Loucy (cell line): ENCODE data around the gene RHBDD2.

ENCODE experiments used
- H2AFZ ChIP-seq: fragments of 200-600 bp; sonication (generic); 2 replicates; pipeline ENCODE4 v1.6.0; 2016; ENCODE audit warnings: antibody characterized with exemption, mild to moderate bottlenecking, low read length, moderate library complexity
- H3F3A ChIP-seq: fragments of 200-600 bp; 2 replicates; pipeline ENCODE4 v1.6.0; 2016; ENCODE audit warnings: antibody characterized with exemption, low read depth, mild to moderate bottlenecking
- H3K27me3 ChIP-seq: fragments of 200-600 bp; sonication (generic); 2 replicates; pipeline ENCODE4 v1.6.1; 2014; ENCODE audit warnings: low read length, mild to moderate bottlenecking; ENCODE audit not compliant: insufficient read depth, poor library complexity, severe bottlenecking
- H3K36me3 ChIP-seq: fragments of 200-600 bp; sonication (generic); 2 replicates; pipeline ENCODE4 v1.6.1; 2016; ENCODE audit warnings: low read length; ENCODE audit not compliant: insufficient read depth
- H3K4me1 ChIP-seq: fragments of 200-600 bp; sonication (generic); 2 replicates; pipeline ENCODE4 v1.5.1; 2014; ENCODE audit warnings: low read length, mild to moderate bottlenecking; ENCODE audit not compliant: insufficient read depth, poor library complexity, severe bottlenecking
- H3K4me2 ChIP-seq: fragments of 200-600 bp; sonication (generic); 2 replicates; pipeline ENCODE4 v1.6.0; 2014; ENCODE audit warnings: antibody characterized with exemption, low read length, low read depth, mild to moderate bottlenecking; ENCODE audit not compliant: poor library complexity, severe bottlenecking
- H3K4me3 ChIP-seq: fragments of 200-600 bp; sonication (generic); 2 replicates; pipeline ENCODE4 v1.5.1; 2014; ENCODE audit warnings: low read length, mild to moderate bottlenecking, mixed read lengths; ENCODE audit not compliant: poor library complexity, severe bottlenecking
- H3K79me2 ChIP-seq: fragments of 200-600 bp; sonication (generic); 2 replicates; pipeline ENCODE4 v1.6.1; 2014; ENCODE audit warnings: low read length; ENCODE audit not compliant: insufficient read depth
- H3K9ac ChIP-seq: fragments of 200-600 bp; sonication (generic); 2 replicates; pipeline ENCODE4 v1.6.0; 2014; ENCODE audit warnings: mild to moderate bottlenecking, low read depth, low read length, moderate library complexity; ENCODE audit not compliant: poor library complexity, severe bottlenecking
- H3K9me2 ChIP-seq: fragments of 200-600 bp; sonication (generic); replicated peaks from 2 replicates; pipeline ENCODE4 v1.6.1; 2016; ENCODE audit warnings: low read depth, low read length, mixed read lengths
- H3K9me3 ChIP-seq: fragments of 200-600 bp; sonication (generic); 2 replicates; pipeline ENCODE4 v1.6.1; 2014; ENCODE audit warnings: mild to moderate bottlenecking, antibody characterized with exemption, low read length, low read depth; ENCODE audit not compliant: insufficient read depth
- H4K20me1 ChIP-seq: fragments of 200-600 bp; sonication (generic); 2 replicates; pipeline ENCODE4 v1.6.0; 2014; ENCODE audit warnings: antibody characterized with exemption, low read length, mild to moderate bottlenecking; ENCODE audit not compliant: insufficient read depth, poor library complexity, severe bottlenecking
- CTCF ChIP-seq: fragments of 200-600 bp; sonication (generic); conservative IDR thresholded peaks from 2 replicates; pipeline ENCODE4 v1.5.1; 2014; ENCODE audit warnings: mild to moderate bottlenecking, antibody characterized with exemption, low read length
- EZH2phosphoT487 ChIP-seq: fragments of 200-600 bp; IDR thresholded peaks from 2 replicates; pipeline ENCODE4 v1.6.1; 2018; ENCODE audit warnings: antibody characterized with exemption, mild to moderate bottlenecking, moderate library complexity, borderline replicate concordance

The RHBDD2 gene

GRCh38 chr7:75847707-75848106 is 31.1 kb upstream of the RHBDD2 start:
- no peaks in the 10 kb centered on the region for H3K4me1 ChIP-seq
- no peaks in the 10 kb centered on the region for H3F3A ChIP-seq
- H3K9me2 ChIP-seq = no peaks in the 10 kb centered on the region
- H3K9me3 ChIP-seq = no peaks in the 10 kb centered on the region
- no peaks in the 10 kb centered on the region for H3K36me3 ChIP-seq
- no peaks in the 10 kb centered on the region for H4K20me1 ChIP-seq
- no peak overlapping the region for H3K4me2 ChIP-seq
- H2AFZ ChIP-seq = no peak overlapping the region
- no peak overlapping the region for H3K9ac ChIP-seq
- H3K79me2 ChIP-seq = no peaks in the 10 kb centered on the region
- H3K4me3 ChIP-seq = no peak overlapping the region
- no peaks in the 10 kb centered on the region for H3K27me3 ChIP-seq
- no peak for TF ChIP-seq EZH2phosphoT487
- no peak for TF ChIP-seq CTCF

DNA sequence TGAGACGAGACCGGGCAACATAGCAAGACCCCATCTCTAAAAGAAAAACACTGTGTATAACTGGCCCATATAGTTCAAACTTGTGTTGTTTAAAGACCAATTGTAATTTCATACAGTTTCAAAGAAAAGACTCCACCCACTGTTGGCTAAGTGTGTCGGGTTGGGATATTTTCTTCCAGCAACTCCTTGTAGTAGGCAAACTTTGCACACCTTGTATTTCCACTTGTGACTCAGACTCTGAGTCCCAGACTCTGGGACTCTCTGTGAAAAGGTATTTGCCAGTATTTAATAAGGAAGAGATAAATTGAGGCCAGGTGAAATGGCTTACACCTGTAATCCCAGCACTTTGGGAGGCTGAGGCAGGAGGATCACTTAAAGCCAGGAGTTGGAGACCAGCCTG is 29.3 kb upstream of the RHBDD2 start:
- no peak overlapping the region for H3K4me3 ChIP-seq
- H3K9me3 ChIP-seq = no peaks in the 10 kb centered on the region
- no peaks in the 10 kb centered on the region for H3K27me3 ChIP-seq
- no peaks in the 10 kb centered on the region for H3K9me2 ChIP-seq
- H3K4me1 ChIP-seq = no peaks in the 10 kb centered on the region
- H3K4me2 ChIP-seq = no peak overlapping the region
- TF ChIP-seq EZH2phosphoT487 (no peak), CTCF (no peak)
- H3K36me3 ChIP-seq = no peaks in the 10 kb centered on the region
- H4K20me1 ChIP-seq = no peaks in the 10 kb centered on the region
- no peaks in the 10 kb centered on the region for H3K79me2 ChIP-seq
- H2AFZ ChIP-seq = no peak overlapping the region
- H3F3A ChIP-seq = no peaks in the 10 kb centered on the region
- no peak overlapping the region for H3K9ac ChIP-seq

- H3K79me2 ChIP-seq = no peaks in the 10 kb centered on the region
- no peak overlapping the region for H3K4me2 ChIP-seq
- no peak overlapping the region for H3K9ac ChIP-seq
Observed at GRCh38 chr7:75850235-75850634, 28.6 kb upstream of the RHBDD2 start.

More at GRCh38 chr7:75850235-75850634, 28.6 kb upstream of the RHBDD2 start:
- H3K27me3 ChIP-seq = no peaks in the 10 kb centered on the region
- no peaks in the 10 kb centered on the region for H3K36me3 ChIP-seq
- no peaks in the 10 kb centered on the region for H3K9me2 ChIP-seq
- H3F3A ChIP-seq = no peaks in the 10 kb centered on the region
- H4K20me1 ChIP-seq = no peaks in the 10 kb centered on the region
- no peaks in the 10 kb centered on the region for H3K9me3 ChIP-seq
- TF ChIP-seq CTCF = no peak
- no peak overlapping the region for H2AFZ ChIP-seq
- no peaks in the 10 kb centered on the region for H3K4me1 ChIP-seq
- no peak overlapping the region for H3K4me3 ChIP-seq
